HG02798 (cell line): ENCODE measurements around the gene DCST2.
"Not testable (repeated sequence)": the region's sequence is repeated elsewhere in the genome, so short reads cannot be mapped to it uniquely, and the experiment has no call there.

Source experiments
- ATAC-seq: cut with Tn5 transposase; IDR thresholded peaks from one replicate; pipeline ENCODE4 v1.9.1; 2021; ENCODE audit warnings: mild to moderate bottlenecking; ENCODE audit not compliant: unreplicated experiment, poor library complexity

The DCST2 gene

DNA sequence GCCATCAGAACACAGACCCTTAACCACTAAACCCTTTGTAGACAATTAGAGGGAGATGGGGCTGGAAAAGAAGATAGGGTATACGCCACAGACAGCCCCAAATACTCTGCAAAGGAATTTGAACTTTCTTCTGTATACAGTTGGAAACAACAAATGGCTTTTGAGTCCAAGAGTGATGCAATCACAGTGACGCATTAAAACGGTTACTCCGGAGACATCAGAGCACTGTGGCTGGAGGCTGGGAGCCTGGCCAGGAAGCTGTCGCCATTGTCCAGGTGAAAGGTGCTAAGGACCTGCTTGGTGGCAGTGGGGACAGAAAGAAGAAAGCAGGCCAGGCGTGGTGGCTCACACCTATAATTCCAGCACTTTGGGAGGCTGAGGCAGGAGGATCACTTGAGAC is 46.3 kb downstream of the DCST2 start:
- no peak for ATAC-seq

DNA sequence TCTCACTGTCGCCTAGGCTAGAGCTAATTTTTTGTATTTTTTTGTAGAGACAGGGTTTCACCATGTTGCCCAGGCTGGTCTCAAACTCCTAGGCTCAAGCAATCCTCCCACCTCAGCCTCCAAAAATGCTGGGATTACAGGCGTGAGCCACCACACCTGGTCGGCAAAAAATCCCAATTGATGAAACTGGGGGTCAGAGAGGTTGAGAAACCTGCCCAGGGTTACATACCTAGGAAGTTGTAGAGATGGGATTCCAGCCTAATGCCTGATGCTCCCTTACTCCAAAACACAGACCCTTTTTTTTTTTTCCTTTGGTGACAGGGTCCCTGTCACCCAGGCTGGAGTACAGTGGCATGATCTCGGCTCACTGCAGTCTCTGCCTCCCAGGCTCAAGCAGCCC is 46.8 kb downstream of the DCST2 start:
- not testable (repeated sequence) for ATAC-seq

DNA sequence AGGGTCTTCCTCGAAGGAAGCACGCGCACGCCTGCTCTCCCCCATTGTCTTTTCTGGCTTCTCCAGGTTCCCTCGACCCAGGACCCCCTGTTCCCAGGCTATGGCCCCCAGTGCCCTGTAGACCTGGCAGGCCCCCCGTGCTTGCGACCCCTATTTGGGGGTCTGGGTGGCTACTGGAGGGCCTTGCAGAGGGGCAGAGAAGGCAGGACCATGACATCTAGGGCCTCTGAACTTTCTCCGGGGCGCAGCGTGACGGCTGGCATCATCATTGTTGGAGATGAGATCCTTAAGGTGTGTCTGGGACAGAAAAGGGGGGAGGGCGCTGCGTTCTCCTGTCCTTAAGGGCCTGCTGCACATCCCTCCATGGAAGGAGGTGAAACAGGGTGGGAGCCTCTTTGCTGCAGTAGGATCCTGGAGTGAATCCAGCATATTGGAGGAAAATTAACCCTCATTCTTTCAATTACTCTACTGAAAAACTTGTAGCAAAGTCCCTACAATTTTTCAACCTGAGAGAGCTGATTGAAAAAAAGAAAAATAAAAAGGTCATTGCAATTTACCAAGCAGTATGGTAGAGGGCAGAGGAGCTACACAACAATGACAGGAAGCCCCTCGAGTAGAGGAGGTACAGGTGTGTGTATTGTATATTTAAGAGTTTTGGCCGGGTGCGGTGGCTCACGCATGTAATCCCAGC is 49.7 kb downstream of the DCST2 start:
- ATAC-seq, result no peak

- ATAC-seq, result peak; percentile 99
Observed at GRCh38 chr1:154982897-154983648, 50.5 kb downstream of the DCST2 start, which contains the start of gene FLAD1. FLAD1 (plus strand) TSS chr1:154983344; CDS start chr1:154983695, 351 bp downstream.

DNA sequence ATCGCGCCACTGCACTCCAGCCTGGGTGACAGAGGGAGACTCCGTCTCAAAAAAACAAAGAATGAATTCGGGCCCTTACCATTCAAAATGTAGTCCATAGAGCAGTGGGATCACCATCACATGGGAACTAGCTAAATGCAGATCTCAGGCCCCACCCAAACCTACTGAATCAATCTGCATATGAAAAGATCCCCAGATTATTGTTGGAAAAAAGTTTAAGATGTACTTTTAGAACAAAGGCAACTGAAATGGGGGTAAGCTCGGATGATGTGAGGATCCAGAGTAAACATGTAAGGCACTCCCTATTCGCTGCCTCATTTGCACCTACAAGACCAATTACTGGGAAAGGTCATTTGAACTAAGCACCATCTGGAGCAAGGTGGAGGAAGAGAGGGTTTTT is 51.2 kb downstream of the DCST2 start:
- ATAC-seq, result no peak

- ATAC-seq, result no peak
Observed at GRCh38 chr1:154978360-154978759, 55.2 kb downstream of the DCST2 start.

GRCh38 chr1:154977762-154978161 is 55.8 kb downstream of the DCST2 start:
- not testable (repeated sequence) for ATAC-seq

- no peak for ATAC-seq
Observed at GRCh38 chr1:154975409-154976059, 58.0 kb downstream of the DCST2 start.

DNA sequence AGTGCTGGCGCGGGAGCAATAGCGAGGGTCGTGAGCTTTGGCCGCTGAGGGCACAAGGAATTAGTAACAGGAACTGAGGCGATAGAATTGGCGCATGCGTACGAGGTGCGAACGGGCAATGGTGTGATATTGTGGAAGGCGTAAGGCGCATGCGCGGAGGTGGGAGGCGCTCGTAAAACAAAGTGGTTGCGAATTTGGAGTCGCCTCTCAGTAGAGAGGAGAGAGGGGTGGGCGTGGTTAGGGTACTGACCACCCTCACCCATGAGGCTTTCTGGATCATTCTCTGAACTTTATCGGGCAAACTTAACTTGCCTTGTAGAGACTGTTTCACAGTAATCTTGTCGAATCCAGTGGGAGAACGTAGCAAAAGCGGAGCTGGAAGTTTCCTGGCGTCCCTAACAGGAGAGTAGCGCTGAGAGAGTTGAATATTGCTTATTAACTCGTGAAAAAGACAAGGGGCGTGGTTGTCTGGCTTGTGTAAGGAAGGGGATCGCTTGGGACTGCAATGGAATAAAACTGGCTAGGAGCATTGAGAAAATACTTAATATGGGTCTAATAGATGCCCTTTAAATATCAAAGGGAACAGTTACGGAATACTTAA is 58.7 kb downstream of the DCST2 start:
- peak; percentile 58 for ATAC-seq

DNA sequence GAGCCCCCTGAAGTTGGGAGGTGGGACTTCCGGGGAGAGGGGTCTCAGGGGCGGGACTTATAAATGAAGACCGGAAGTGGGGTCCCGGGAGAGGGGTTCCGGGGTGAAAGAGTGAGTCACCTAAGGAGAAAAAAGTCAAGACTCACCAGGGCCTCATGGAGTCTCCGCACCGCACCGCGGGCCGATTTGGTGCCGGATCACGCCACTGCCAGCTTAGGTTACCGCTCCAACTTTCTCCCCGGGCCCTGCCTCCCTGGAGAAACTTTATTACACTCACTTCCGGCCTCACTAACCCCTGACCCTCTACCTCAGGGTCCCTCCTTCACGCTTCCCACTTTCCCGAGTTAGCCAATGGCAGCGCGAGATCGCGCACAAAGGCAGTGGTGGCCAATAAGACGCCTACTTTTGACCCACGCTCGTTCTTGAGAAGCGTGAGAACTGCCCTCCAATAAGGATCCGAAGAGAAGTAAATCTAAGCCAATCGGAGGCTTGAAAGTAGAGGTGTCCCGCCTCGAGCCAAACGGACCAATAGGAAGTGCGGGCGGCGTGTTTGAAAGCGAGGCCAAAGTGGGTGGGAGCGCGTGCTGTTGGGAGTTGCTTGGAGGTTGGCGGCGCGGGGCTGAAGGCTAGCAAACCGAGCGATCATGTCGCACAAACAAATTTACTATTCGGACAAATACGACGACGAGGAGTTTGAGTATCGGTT is 59.3 kb downstream of the DCST2 start, which contains the start of gene CKS1B:
Gene CKS1B (plus strand): TSS at position 580 of the 706 bp plus-strand sequence. CDS start 65 bp downstream, at position 645.
- peak; percentile 86 for ATAC-seq

- peak; percentile 23 for ATAC-seq
Observed at GRCh38 chr1:154973344-154974101, 60.1 kb downstream of the DCST2 start.

DNA sequence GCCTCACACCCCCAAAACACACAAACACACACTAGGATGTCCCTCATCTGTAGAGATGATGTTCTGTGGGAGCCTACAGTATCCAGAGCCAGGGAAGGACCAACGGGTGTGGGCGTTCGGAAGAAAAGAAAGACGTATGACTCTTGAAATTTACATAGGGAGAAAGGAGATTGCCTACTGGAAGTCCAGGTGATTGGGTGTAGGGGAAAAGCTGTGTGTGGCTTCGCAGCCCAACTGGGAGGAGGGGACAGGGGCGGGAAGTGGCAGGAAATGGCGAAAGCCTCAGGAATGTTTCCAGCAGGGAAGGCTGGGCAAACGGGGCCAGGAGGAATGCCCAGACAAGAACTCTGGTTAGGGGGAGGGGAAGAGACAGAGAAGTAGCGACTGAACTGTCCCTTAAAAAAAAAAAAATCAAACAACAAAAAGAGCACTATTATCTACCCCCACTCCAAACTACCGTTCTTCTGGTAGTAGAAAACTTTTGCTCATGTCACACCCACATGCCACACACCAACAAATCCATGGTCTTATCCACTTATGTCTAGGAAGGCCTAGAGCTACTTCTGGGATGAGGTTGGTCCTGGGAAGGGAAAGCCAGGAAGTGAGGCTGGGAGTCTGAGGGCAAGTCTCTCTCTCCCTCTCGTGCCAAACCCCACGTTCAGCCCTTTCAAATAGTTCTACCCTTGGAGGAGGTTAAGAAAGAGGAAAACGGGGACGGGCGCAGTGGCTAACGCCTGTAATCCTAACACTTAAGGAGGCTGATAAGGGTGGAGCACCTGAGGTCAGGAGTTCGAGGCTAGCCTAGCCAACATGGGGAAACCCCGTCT is 60.9 kb downstream of the DCST2 start:
- ATAC-seq, result no peak

DNA sequence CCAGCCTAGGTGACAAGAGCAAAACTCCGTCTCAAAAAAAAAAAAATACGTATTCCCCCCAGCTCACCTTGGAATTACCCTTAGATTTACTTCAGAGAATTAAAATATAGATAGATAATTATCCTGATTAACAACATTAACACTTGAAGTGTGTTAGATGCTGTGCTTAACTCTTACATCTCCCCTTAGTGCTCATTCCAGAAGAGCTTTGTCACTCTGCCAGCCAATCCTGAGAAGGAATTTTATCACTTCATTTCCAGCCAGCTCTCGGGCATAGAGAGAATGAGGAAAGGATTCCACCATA is 61.4 kb downstream of the DCST2 start:
- no peak for ATAC-seq

- no peak for ATAC-seq
Observed at GRCh38 chr1:154971341-154971998, 62.1 kb downstream of the DCST2 start.

DNA sequence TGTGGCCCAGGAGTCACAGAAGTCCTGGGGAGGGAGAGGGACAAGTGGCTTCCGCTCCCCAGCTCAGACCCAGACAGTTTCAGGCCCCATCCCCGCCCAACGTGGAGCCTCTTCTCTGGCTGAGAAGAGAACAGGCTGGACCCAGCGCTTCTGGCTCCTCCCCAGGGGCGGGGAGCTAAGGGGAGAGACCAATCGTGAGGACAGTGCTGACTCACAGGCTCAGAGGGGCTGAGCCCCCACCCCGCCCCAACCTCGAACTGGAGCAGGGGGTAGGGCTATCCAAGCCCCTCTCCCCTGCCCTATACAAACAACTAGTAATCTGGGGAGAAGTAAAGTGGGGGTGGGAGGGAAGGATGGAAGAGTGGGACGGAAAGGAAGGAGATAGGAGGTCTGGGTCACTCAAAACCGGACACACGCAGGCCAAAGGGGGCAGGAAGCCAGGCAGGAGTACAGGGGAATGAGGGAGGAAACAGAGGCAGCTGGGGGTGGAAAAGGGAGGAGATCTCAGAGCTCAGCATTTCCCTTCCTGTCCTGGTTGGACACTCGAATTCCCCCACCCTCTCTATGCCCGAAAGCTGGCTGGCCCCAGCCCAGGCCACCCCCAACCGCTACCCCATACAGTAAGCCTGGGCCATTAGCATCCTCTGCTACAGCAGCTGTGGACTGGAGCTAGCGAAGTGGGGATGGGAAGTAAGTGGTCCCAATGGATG is 62.8 kb downstream of the DCST2 start, which contains the start of gene SHC1:
Gene SHC1 (minus strand): TSS at position 117 of the 710 bp plus-strand sequence. CDS start 221 bp downstream, outside the sequence.
- ATAC-seq, result no peak

DNA sequence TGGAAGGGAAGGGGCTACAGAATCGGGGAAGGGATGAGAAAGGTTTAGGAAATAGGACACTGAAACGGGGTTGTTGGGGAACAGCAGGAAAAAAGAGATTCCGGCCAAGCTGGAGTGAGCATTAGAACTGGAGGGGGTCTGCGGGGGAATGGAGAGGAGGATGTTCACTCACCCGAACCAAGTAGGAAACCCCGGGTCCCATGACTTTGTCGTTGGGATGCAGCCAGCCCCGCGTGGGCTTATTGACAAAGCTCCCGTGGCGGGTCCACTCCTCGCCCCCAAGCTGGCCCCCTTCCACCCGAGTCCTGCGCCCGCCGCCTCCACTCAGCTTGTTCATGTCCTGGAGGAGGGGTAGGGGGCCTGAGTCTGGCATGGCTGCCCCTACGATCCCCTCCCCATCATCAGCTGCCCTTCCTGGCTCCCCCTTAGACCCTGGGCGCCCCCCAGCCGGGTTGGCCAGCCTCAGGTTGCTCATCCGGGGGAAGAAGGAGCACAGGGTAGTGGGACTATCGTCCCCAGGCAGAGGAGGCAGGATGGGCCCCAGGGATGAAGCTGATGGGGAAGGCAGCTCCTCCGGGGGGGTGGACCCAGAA is 63.6 kb downstream of the DCST2 start:
- no peak for ATAC-seq

GRCh38 chr1:154969246-154969645 is 64.3 kb downstream of the DCST2 start:
- ATAC-seq, result no peak
